Activated CD8-positive, alpha-beta memory T cell treated with anti-CD3 and anti-CD28 coated beads, Interleukin-2, amount 50 U/mL, for 4 hours (primary cell): ENCODE measurements around the gene UBE2C.
"Not testable (repeated sequence)": the region's sequence is repeated elsewhere in the genome, so short reads cannot be mapped to it uniquely, and the experiment has no call there.

Source experiments
- DNase-seq: peaks from one replicate; pipeline ENCODE4 v3.0.0-alpha.2; 2020

UBE2C gene

DNA sequence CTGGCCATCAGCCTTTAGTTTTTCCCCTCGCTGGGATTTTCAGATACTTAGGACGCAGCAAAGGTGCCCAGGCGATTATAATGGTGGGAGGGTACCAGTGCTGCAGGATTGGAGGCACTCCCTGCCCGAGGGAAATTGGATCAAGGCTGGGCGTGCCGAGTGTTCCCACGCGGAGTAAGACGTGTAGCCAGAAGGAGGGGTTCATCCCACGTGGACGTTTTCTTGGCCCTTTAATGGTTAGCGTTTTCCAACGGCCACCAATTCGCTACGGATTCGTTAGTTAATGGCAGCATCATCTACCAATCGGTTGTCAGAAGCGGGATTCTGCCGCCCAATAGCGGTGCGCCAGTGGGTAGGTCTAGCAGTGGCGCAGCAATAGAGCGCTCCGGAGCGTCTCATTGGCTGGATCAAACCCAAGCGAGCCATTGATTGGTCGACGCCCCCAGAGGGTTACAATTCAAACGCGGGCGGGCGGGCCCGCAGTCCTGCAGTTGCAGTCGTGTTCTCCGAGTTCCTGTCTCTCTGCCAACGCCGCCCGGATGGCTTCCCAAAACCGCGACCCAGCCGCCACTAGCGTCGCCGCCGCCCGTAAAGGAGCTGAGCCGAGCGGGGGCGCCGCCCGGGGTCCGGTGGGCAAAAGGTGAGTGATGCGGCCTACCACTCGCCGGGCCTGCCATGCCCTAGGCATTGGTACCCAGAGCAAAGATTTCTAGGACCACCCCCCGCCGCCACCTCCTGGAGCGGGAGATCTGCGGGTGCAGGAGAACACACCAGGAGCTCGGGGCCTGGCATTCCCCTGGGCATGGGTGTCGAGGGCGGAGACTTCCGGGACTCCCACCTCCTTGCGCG lies at the start of gene UBE2C:
UBE2C (plus strand) TSS at position 488 of the 849 bp plus-strand sequence; CDS start at position 540, 52 bp downstream.
- DNase-seq, result peak; percentile 87

DNA sequence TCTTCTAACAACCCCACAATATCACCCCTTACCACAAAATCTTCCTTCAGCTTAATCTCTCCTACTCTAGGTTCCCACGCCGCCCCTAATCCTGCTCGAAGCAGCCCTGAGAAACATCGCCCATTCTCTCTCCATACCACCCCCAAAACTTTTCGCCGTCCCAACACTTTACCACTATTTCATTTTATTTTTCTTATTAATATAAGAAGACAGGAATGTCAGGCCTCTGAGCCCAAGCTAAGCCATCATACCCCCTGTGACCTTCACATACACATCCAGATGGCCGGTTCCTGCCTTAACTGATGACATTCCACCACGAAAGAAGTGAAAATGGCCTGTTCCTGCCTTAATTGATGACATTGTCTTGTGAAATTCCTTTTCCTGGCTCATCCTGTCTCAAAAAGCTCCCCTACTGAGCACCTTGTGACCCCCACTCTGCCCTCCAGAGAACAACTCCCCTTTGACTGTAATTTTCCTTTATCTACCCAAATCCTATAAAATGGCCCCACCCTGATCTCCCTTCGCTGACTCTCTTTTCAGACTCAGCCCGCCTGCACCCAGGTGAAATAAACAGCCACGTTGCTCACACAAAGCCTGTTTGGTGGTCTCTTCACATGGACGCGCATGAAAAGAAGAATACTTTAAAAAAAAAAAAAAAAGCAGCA lies 47.7 kb upstream of the UBE2C start:
- DNase-seq, result not testable (repeated sequence)

DNA sequence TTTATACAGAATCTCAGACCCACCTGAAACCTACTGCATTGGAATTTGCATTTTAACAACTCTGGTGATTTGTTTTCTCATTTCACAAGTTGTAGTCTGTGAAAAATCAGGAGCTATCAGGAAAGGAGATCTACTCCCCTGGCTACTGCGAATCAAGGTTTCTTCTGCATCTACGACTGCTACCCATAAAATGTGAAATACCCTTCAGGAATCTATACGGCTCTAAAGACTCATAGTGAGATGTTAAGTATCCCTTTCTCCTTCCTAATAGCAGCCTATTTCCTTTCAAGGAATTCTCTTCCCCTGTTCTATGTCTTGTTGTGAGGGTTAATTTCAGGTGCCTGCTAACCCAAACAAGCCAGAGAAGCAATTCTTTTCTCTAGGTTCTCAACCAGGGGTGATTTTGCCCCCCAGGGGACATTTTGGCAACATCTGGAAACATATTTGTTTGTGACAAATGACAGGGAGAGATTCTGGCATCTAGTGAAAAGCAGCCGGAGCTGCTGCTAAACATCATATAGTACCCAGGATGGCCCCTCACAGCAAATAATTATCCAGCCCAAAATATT lies 47.1 kb upstream of the UBE2C start:
- DNase-seq, result no peak

DNA sequence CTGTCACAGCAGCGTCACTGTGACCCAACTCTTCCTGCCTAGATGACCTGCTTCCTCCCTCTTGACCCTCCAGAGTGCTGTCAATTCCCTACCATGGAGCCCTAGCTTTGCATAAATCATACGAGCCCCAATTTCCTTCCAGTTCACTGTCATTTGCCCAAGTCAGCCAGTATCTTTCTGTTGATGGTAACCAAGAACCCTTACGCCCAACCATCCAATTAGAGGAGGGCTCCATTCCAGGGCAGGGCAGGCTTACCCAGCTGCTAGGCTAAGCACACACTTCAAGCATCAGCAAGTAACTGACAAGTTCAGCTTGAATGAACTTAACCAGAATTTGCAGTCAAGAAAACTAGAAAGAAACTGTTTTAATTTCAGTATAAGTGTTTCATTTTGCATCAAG lies 46.5 kb upstream of the UBE2C start:
- no peak for DNase-seq

DNA sequence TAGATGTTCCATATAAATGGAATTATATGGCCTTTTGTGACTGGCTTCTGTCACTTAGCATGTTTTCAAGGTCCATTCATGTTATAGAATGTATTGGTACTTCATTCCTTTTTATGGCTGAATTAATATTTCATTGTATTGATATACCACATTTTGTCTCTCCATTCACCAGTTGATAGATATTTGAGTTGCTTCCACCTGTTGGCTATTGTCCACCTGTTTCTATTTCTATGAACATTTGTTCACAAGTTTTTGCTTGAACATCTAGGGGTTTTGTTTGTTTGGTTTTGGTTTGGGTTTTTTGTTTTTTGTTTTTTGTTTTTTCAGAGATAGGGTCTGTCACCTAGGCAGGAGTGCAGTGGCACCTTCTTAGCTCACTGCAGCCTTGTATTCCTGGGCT lies 44.0 kb upstream of the UBE2C start:
- no peak for DNase-seq

DNA sequence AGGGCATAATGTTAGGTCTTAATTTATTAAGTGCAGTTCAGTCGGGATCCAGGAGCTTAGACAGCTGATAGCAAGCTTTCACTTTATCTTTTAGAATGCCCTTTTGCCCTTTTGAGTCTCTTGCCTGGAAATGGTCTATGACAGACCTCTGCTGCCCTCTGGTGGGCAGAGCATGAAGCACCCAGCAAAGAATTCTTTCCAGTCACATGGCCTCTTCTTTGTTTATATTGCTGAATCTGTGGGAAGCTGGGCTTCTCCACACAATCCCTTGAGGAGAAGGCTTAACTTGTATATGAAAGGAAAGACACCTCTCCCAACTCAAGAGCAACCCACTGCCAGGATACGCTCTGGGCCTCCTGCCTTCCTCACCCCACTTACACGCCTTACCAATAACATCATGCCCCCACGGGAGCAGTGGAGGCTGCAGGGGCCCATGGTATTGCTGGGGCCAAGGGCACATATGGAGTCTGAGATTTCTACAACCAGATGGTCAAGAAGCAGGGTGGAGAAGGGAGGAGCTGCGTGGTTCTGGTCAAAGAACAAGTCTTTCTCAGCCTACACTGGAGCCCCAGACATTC lies 41.2 kb upstream of the UBE2C start:
- DNase-seq, result peak; percentile 80

DNA sequence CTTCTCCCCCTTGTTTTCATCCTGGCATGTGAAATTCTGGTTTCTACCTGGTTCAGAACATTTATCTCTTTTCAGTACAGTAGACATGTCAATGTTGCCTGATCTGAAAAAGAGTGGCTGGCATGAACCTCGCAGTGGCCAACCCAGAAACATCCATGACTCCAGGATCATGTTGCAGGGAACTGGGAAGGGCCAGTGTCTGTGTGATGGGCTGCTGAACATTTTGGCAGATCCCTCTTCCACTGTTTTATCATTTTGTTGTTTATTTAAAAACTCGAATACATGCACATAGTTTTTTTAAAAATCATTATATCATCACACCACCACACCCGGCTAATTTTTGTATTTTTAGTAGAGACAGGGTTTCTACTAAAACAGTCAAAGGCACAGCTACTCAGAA lies 39.8 kb upstream of the UBE2C start:
- no peak for DNase-seq

DNA sequence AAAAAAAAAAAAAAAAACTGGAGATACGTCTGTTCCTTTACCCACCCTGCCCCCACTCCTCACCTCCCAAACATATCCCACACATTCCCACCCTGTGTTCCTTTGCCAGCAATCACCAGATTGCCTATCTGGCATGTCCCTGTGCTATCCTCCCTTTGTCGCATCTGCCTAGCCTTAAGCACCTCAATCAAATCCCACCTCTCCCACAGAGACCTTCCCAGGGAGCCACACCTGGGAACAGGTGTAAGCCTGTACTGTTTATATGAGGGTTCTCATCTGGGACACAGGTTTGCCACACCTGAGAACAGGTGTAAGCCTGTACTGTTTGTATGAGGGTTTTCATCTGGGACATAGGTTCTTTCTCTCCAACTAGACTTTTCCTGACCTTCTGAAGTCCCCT lies 37.5 kb upstream of the UBE2C start:
- no peak for DNase-seq

DNA sequence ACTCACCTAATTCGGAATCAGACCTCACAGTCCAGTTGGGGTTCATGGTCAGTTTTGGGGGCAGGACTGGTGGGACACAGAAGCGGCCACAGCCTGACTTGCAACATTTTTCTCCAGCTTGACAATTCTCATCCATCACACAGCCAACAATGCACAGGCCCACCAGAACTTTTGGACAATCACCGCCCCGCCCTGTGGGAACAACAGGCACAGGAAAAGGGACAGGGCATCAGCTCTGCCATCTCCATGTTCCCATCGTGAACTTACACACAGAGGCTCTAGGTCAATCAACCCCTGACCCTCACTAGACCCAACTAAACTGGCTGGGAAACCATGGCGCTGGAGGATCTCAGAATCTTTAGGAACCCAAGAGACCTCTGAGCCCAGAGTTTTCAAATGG lies 37.0 kb upstream of the UBE2C start:
- DNase-seq, result no peak

DNA sequence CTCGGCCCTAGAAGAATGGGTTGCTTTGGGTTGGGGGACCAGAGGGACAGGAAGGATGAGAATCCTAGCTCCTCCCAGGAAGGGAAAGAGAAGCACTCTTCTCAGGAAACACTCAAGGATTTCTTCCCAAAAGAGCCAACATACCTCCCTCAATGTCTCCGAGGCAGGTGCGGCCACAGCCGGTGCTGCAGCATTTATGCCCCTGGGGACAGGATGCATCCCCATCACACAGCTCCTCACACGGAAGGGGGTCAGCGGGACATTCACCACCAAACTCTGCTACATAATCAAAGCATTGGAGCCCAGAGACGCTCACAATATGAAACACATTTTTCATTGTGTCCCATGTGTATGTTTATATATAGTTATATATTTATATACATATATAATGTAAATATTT lies 35.5 kb upstream of the UBE2C start:
- no peak for DNase-seq

DNA sequence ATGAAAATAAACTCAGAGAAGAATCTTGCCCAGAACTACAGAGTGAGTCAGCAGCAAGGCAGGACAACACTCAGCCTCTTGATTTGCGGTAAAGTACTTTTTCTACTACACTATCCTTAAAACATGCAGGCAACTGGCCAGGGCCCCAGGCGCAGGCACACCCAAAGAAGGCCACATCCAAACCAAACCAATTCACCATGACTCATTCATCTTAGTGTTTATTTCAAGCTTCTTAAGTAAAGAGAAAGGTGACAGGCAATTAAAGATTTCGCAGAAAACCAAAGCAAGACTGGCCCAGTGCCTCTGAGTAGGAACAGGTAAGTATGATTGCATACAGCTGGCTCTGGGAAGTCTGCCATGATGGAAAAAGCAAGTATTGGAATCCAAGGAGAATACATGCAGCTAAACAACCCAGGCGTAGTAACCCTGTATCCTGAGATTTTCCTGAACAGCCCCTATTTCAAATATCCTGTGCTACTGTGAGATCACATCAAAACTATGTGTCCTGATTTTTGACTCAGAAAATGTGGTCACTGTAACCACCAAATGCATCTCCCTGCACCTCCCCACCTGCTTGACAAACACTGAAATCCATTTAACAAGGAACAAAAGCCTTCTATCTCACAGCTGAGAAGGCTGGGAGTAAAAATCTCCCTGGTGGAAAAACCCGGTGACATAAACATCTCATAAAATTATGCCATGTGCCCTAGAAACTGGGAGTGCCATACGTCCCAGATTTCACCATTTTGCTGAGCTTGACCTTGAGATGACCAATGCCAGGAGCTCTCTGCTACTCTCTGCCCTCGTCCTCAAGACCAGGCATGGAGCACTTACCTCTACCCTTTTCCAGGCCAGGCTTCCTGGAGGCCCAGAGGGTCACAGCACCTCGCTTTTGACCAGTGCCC lies 33.2 kb upstream of the UBE2C start:
- no peak for DNase-seq

DNA sequence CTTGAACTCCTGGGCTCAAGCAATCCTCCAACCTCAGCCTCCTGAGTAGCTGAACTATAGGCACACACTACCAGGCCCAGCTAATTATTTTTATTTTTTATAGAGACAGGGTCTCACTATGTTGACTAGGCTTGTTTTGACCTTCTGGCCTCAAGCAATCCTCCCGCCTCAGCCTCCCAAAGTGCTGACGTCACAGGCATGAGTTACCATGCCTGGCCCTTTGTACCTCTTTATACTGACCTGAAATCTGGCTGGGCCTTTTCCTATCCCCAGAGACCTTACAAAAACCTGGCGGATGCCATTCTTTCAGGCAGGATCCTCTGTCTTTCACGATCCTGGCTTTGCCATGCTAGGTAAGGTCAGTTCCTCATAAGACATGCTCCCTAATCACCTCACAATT lies 32.3 kb upstream of the UBE2C start:
- no peak for DNase-seq

DNA sequence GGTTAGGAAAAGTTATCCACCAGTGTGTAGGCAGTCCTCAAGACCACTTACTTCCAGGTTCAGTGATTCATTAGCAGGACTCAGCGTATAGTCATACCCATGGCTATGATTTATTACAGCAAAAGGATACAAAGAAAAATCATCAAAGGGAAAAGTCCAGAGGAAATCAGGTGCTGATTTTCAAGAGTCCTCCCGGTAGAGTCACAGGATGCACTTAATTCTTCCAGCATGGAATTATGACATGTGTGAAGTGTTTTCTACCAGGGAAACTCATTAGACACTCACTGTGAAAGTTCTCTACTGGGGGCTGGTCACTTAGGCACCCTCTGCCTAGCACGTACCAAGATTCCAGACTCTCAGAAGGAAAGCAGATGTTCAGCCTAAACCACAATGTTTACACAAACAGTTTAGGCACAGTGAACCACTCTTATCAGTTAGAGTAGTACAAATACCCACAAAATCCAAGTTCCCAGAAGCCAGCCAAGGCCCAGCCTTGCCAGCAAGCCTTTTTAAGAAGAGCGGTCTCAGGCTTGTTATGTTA lies 31.0 kb upstream of the UBE2C start:
- no peak for DNase-seq

DNA sequence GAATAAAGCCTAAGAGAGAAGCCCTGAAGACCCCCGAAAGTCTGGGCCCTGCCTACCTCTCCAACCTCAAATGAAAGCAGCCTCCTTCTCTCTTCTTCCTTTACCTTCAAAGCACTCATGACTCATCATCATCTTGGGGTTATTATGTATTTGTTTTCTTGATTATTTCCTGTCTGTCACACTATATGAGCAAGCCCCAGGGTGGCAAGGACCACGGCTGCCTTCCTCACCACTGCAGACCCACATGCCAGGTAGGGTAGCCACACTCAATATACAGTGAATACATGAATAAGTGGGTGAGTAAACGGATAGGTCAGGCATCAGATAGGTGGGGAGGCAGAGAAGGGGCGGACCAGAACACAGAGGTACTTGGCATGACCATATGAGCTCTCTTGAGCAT lies 29.6 kb upstream of the UBE2C start:
- peak; percentile 21 for DNase-seq

DNA sequence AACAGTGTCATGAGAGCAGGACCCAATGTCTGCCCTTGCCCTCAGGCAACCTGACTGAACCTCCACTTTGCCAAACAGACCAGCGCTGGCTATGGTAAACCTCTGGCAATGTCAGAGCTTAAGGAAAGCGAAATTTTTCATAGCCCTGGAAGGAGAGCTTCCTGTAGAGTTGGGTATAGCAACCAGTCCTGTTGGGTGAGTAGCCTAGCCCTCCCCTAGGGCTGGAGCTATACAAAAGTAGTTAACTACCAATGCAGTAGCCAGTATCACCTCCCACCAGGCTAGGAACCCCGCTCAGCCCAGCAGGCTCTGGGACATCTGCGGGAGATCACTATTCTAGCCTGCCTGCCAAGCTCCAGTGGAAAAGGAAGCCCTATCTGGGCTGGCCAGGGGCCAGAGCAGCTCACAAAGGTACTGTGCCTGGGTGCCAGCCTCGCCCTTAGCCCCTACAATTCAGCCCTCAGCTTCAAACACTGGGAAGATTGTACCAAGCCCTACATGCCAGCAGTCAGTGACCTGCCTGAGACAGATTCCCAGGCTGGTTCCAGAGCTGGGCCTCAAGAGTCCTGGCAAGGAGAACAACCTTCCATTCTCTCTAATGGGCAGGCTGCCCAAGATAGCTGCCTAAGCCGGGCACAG lies 28.7 kb upstream of the UBE2C start:
- no peak for DNase-seq

DNA sequence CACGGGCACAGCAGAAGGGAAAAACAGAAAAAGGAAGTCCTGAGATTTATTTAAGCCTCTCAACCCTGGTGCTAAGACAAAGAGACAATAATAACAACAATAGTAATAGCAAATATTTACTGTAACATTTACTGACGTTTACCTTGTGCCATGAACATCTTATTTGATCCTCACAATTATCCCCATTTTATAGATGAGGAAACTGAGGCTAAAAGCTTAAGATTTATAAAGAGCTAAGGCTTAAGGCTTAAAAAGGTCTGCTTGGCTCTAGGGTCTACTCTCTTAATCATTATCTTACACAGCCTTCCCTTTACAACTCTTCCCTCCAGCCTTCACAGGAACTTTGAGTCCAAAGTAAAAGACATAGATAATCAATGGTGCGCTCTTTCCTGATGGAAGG lies 24.1 kb upstream of the UBE2C start:
- no peak for DNase-seq

DNA sequence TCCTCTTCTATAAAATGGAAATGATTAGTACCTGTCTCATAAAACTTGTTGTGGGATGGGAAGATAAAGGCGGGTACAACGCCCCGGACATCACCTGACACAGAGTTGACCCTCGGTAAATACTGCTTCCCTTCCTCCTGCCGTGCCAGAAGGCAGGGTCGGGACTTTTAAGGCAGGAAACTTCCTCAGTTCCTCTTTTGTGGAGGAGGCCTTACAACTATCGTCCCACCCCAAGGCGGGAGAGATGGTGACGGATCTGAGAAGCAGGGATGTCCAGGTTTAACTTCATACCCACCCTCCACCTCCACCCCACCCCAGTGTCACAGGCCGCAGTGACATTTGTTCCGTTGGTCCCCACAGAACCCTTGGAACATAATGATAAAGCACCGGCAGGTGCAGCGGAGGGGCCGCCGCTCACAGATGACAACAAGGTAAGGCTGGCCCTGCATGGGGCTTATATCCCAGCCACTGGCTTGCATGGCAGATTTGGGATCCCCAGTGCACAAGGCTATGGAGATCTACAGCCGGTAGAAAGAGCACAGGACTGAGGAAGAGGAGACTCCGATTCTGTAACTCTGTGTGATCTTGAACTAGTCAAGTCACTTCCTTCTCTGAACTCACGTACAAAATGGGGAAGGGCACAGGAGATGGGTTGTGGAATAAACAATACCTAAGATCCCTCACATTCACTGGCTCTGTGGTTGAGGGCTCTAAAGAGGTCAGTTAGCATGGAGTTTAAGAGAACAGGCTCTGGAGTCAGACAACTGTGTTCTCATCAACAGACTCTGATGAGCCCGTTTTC lies 19.9 kb upstream of the UBE2C start:
- no peak for DNase-seq

DNA sequence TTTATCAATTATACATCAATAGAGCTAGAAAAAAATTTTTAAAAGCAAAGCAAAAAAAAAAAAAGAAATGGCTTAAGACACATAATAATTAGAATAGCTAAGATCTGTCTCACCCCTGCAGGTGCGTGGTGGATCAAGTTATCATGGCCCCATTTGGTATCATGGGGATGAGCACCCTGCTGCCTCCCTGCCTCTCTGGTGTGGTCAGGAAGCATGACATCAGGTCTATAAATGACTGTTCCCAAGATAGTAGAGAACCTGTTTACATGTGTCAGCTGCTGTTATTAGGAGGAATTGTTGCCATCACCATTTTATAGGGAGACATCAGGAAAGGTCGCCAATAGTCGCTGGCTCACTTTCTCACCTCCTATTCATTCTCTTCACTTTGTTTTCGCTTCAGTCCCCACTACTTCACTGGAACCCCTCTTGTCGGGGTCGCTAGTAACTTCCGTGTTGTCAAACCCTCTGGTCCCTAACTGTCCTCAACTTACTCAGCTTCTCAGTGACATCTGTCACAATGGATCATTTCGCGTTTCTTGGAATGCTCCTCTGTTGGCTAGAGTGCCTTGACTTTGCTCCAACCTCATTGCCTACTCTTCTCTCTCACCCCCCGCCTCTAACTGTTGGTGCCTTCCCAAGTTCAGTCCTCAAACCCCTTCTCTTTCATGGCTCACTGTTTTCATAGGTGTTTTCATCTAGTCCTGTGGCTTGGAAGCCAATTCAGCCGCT lies 15.9 kb upstream of the UBE2C start:
- DNase-seq, result no peak

DNA sequence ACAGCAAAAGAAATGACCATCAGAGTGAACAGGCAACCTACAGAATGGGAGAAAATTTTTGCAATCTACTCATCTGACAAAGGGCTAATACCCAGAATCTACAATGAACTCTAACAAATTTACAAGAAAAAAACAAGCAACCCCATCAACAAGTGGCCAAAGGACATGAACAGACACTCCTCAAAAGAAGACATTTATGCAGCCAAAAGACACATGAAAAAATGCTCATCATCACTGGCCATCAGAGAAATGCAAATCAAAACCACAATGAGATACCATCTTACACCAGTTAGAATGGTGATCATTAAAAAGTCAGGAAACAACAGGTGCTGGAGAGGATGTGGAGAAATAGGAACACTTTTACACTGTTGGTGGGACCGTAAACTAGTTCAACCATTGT lies 14.9 kb upstream of the UBE2C start:
- DNase-seq, result not testable (repeated sequence)

DNA sequence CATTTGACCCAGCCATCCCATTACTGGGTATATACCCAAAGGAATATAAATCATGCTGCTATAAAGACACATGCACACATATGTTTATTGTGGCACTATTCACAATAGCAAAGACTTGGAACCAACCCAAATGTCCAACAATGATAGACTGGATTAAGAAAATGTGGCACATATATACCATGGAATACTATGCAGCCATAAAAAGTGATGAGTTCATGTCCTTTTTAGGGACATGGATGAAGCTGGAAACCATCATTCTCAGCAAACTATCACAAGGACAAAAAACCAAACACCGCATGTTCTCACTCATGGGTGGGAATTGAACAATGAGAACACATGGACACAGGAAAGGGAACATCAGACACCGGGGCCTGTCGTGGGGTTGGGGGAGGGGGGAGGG lies 14.5 kb upstream of the UBE2C start:
- DNase-seq, result not testable (repeated sequence)
